HG03565 (cell line): ENCODE data around the gene CLSTN3.

ENCODE experiments used
- ATAC-seq: cut with Tn5 transposase; IDR thresholded peaks from one replicate; pipeline ENCODE4 v1.9.1; 2021; ENCODE audit warnings: mild to moderate bottlenecking, moderate library complexity; ENCODE audit not compliant: unreplicated experiment

The CLSTN3 gene

DNA sequence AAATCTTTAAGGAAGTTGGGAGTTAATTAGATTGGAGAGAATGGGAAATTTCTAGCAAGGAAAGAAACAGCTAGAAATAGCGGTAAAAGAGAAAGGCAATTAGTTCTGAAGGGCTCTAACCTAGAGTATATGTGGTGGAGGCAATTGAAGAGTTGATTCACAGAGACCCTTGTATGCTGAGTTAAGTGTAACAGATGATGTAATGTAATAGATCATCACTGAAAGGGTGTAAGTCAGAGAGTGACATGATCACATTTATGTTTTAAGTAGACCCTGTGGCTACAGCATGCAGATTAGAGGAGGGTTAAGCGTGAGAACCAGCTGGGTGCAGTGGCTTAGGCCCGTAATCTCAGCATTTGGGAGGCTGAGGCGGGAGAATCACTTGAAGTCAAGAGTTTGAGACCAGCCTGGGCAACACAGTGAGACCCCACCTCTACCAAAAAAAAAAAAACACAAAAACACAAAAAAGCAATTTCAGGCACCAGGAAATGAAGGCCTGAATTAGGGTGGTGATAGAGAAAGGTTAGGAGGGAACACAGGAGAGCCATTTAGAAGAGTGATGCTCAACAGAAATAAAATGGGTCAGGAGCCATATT, 4.4 kb upstream of the CLSTN3 start:
- ATAC-seq = no peak

DNA sequence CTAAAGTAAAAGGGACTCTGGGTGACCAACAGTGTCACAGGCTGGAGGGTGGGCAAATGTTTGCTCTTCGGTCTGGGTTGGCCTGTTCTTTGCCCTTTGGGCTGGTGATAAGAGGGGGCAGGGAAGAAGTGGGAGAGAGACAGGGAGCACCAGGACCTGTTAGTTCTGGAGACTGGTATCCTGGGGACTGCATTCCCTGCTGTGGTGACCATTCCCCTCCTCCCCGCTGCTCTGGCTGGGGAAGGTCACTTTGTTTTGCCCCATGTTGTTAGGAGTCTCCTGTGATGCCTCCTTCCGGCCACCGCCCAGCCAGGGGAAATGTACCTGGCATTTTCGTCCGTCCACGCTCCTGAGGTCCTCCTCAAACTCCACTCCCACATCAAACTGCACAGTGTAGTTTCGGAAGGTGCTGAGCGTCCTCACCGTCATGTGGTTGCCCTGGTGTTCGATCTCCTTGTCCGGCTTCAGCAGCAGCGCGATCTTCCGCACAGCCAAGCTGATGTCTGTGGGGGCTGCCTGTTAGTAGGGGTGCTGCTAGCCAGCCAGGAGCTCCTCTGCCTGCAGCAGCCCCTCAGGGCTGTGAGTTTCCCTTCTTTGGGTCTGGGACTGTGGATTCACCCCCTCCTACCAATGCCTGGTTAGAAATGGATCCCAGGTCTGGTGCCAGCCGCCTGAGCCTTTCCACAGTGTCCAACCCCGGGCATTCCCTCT, 2.1 kb upstream of the CLSTN3 start:
- no peak for ATAC-seq

GRCh38 chr12:7128681-7129286, 1.4 kb upstream of the CLSTN3 start, which contains the start of gene RBP5:
Gene RBP5 (minus strand): TSS chr12:7128889. CDS start chr12:7128775, 114 bp downstream.
- no peak for ATAC-seq

DNA sequence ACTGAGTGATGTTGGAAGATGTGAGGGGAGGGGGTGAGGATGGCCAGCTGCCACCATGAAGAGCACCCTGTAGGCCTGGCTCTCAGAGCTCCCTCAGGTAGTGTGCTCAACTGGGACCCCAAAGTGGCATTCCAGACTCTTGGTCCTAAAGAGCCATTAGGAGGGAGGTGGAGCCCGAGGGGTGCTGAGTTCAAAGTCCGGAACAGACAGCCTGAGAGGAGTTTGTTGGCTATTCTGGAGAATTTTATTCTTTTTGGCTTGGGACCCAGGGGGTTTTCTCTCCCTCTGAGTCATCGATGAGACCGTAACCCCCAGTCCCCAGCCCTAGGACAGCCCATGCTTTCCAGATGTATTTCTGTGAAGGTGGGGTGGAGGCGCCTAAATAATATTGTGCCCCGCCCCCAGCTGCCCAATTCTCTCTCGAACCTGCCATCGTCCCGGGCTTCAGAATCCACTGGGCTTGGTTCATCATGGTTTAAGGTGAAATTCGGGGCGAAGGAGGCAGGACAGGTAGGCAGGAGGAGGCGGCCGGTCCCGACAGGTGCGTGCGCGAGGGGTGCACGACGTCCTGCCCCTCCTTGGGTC, 792 bp upstream of the CLSTN3 start:
- no peak for ATAC-seq

DNA sequence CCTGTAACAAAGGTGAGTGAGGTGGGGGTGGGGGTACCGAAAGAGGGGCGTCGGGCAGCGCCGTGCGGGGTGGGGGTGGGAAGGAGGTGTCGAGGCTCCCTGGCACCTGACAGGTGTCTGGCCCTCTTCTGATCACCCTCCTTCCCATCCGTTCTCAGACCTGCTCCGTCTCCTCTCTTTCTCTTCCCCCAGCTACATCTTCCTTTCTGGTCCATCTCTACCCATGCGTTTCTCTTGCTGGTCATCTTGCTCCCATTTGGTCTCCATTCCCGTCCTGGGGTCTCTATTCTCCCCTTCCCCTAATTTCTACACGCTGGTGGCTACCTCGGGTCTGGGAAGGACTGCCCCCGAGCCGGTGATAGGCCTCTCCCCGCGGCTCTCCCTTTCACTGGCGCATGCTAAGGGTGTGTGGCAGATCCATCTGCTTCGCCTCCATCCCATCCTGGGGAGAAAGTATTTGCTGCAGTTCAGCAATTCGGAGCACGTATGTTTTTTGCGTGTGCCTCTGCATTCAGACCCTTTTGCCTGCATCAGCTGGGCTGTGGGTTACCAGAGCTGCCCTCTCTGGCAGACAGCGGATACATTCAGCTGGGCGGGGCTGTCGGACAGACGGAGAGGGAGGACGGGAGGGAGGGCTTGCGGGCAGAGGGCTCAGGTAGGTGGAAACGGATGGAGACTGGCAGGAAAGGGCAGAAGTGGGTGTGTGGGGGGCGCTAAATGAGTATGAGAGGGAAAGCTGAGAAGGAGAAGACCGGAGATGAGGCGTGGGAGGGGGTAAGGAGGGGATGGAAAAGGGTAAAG, 730 bp downstream of the CLSTN3 start:
- no peak for ATAC-seq

DNA sequence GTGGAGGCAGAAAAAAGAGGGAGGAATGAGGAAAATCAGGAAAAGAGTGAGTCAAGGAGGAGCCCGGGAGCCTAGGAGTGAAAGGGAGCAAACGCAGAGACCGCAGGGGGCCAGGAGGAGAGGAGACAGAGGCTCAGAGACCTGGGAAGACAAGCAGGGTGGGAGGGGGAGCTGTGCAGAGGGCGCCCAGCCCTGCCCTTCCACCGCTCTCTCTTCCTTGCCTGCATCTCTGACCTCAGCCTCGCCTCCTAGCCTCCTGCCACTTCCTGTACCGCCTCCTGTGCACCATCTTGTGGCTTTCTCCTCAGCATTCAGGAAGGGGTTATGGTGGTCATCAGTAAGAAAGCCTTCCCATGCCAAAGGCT, 1.3 kb downstream of the CLSTN3 start:
- ATAC-seq = no peak

- ATAC-seq = no peak
Observed at GRCh38 chr12:7134396-7135166, 4.4 kb downstream of the CLSTN3 start.

DNA sequence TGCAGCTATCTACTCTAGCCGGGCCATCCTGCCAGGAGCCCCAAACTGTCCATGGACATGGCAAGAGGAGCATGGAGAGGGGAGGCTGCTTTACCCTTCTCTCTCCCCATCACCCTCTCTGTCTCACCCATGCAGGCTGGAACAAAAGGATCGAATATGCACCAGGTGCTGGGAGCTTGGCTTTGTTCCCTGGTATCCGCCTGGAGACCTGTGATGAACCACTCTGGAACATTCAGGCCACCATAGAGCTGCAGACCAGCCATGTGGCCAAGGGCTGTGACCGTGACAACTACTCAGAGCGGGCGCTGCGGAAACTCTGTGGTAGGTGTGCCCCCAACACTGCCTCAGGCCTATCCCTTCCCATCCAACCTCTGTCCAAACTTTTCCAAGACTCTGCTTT, 5.9 kb downstream of the CLSTN3 start:
- no peak for ATAC-seq

GRCh38 chr12:7136676-7137075, 6.5 kb downstream of the CLSTN3 start:
- no peak for ATAC-seq

DNA sequence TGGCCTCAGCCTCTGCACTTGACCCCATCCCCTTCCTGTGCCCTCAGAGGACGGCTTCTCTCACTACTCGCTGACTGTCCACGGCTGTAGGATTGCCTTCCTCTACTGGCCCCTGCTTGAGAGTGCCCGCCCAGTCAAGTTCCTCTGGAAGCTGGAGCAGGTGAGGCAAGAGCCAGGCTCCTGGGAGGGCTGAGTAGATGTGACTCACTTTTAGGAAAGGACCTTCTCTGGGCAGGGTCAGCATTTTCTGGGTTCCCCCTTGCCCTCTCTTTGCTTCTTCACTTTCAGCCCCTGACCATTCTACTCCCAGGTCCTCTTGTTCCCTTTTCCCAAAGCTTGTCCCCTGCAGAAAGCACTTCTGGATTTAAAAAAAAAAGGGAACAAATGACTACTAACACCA, 7.7 kb downstream of the CLSTN3 start:
- ATAC-seq = no peak

DNA sequence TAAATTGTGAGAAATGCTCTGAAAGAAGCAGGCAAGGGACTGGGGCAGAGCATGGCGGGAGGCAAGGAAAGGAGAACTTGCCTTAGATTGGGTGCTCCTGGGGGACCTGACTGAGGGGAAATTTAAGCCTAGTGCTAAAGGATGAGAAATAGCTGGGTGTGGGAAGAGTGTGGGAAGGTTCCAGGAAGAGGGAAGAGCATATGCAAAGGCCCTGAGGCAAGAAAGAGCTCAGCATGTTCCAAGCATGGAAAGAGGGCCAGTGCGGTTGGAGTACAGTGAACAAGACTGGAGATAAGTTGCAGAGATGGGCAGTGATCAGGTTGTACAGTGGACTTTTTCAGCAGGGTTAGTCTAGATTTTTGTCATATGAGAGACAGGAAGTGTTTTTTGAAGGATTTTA, 9.0 kb downstream of the CLSTN3 start:
- no peak for ATAC-seq

DNA sequence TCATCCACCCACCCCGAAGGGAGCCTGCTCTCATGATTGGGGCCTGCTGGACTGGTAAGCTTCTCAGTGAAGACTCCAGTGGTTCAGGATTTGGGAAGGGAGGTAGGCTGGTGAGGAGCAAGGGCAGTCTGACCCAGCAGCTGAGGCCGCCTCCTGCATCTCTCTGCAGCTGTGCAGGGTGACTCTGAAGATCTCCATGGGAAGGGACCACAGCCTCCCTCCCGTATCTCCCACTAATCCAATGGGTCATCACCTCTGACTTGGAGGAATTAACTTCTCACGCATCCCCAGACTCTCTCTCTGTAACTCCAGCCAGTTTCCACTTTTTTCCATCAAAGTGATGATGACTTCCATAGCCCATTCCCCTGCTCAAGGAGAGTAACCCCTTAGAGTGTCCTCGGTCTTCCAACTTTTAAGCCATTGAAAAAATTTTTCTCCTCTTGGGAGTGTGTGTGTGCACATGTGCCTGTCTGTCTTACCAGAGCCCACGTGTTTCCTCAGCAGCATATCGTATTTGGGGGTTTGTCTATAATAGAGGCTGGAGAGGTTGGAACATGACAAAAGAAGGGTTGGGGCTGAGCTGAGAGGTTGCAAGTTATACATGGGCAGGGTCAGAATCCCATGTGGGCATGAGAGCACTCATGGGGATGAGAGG, 11.3 kb downstream of the CLSTN3 start:
- no peak for ATAC-seq

- no peak for ATAC-seq
Observed at GRCh38 chr12:7142056-7142644, 12.0 kb downstream of the CLSTN3 start.

- no peak for ATAC-seq
Observed at GRCh38 chr12:7142809-7143465, 12.8 kb downstream of the CLSTN3 start.

DNA sequence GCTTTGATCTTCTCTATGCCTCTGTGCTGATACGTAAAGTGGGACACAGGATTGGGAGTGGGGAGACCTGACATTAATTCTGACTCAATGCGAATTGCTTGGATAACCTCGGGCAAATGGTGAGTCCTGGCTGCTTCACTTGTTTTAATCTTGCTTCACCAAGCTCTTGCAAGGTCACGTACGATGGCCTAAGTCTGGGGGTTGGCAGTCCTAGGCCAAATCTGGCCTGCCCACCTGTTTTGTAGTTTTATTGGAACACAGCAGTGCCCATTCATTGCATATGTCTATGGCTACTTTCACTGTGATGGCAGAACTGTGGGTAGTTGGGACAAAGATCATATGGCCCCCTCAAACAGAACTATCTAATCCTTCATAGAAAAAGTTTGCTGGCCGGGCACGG, 13.4 kb downstream of the CLSTN3 start:
- no peak for ATAC-seq

DNA sequence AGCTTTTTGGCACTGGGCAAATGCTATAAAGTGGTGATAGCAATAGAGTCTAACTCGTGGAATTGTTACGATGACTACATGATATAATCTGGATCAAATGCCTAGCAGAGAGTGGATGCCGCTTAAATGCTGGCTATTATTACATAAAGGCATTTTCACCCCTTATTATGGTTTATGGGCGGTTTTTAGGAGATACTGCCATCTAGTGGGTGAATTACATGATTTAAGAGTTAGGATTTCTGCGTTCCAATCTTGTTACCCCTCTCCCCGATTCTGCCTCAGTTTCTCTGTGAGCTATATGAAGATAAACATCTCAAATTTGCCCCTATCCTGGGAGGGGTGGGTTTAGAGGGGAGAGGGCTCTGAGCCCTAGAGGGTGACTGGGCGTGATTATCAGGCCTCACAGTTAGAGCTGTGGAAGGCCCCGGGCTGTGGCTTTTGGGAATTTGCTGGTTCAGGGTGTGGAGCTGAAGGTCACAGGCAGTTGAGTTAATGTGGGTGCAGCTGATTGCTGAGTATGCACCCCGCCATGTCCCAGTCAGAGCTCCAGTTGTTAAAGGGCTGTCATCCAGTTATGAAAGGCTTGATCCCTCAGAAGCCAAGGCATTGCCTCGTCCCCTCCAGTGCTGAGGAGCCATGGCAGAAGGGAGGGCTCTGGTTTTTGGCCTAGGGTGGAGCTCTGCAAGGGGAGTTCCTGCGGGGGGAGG, 14.4 kb downstream of the CLSTN3 start:
- no peak for ATAC-seq

GRCh38 chr12:7145671-7146070, 15.5 kb downstream of the CLSTN3 start:
- ATAC-seq = no peak

GRCh38 chr12:7146228-7146627, 16.1 kb downstream of the CLSTN3 start:
- ATAC-seq = no peak
